Nephron (organoid): Measurements from ENCODE around the gene TRAF7.
A peak's percentile ranks its signal among the peaks of the same experiment; 100 is the strongest.

Experiments used
- H3K27ac Mint-ChIP-seq, 3 experiments: 2 replicates each; pipeline ENCODE4 v1.8.0; 2020; ENCODE audit warnings: mixed read lengths in 3 of 3, mild to moderate bottlenecking in 2 of 3, moderate library complexity in 1 of 3
- H3K27me3 Mint-ChIP-seq: 2 replicates; pipeline ENCODE4 v1.8.0; 2021; ENCODE audit warnings: low read depth, mild to moderate bottlenecking, moderate library complexity, mixed read lengths
- H3K36me3 Mint-ChIP-seq: 2 replicates; pipeline ENCODE4 v1.8.0; 2020; ENCODE audit warnings: low read depth, mixed read lengths
- H3K4me1 Mint-ChIP-seq: 2 replicates; pipeline ENCODE4 v1.8.0; 2020; ENCODE audit warnings: mixed read lengths
- H3K4me3 Mint-ChIP-seq, 3 experiments: 2 replicates each; pipeline ENCODE4 v1.8.0; 2020; ENCODE audit warnings: mild to moderate bottlenecking in 3 of 3, mixed read lengths in 3 of 3, moderate library complexity in 2 of 3
- H3K9me3 Mint-ChIP-seq: 2 replicates; pipeline ENCODE4 v1.8.0; 2020; ENCODE audit warnings: mixed read lengths
- CTCF ChIP-seq, 3 experiments: fragments of 200-600 bp; sonication (generic); IDR thresholded peaks; one replicate each; pipeline ENCODE4 v1.5.0; 2021; ENCODE audit warnings: antibody characterized with exemption in 3 of 3; ENCODE audit not compliant: unreplicated experiment in 3 of 3

The TRAF7 gene

DNA sequence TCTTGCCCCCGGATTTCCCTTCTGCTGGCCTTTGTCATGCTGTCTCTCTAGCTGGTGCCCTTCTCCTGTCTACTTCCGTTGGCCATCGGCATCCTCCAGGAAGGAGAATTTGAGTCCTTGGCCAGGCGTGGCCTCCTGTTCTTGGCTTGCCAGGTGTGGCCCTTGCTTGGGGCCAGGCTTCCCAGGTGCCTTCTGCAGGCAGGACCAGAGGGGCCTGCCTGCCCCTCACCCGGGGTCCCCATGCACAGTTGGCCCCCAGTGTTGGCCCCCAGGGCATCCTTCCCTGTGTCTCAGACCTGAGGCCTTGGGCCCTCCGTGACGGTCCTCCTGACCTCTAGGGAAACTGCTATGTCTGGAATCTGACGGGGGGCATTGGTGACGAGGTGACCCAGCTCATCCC lies 52.3 kb downstream of the TRAF7 start:
- H3K9me3 Mint-ChIP-seq = no peaks in the 10 kb centered on the region
- H3K27ac Mint-ChIP-seq = peak overlapping the region; percentile 4 to 68 (median 30)

GRCh38 chr16:2208308-2208707 lies 52.7 kb downstream of the TRAF7 start:
- Mint-ChIP-seq H3K27me3 (peaks cover 3% of the 10 kb centered on the region), H3K36me3 (peaks cover 10% of the 10 kb centered on the region), H3K4me3 (no peak overlapping the region), H3K27ac (no peak overlapping the region), H3K4me1 (peaks cover 34% of the 10 kb centered on the region), H3K9me3 (no peaks in the 10 kb centered on the region)
- TF ChIP-seq CTCF (IDR thresholded peaks at IDR 0.05; ENCODE audit: unreplicated experiment in 3 of 3) = no peak

More for the DNA sequence above, 52.3 kb downstream of the TRAF7 start:
- peaks cover 10% of the 10 kb centered on the region for H3K36me3 Mint-ChIP-seq
- peaks cover 30% of the 10 kb centered on the region for H3K4me1 Mint-ChIP-seq
- peak overlapping the region; percentile 70 to 81 (median 78) for H3K4me3 Mint-ChIP-seq
- H3K27me3 Mint-ChIP-seq = peaks cover 4% of the 10 kb centered on the region
- no peak for TF ChIP-seq CTCF (IDR thresholded peaks at IDR 0.05; ENCODE audit: unreplicated experiment in 3 of 3)

DNA sequence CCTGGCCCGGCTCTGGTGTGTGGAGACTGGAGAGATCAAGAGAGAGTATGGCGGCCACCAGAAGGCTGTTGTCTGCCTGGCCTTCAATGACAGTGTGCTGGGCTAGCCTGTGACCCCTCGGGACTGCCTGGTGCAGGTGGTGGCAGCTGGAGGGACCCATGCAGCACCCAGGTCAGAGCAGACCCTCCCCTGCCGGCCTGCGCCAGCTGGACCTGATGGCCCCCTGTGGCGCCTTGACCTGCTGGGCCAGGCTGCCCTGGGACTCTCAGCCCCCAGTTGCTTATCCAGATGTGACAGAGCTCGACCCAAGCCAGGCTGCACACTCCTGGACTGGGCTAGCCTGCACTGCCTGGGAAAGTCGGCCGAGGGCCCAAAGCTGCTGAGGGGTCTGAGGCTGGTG lies 53.2 kb downstream of the TRAF7 start:
- H3K9me3 Mint-ChIP-seq = no peaks in the 10 kb centered on the region
- no peak for TF ChIP-seq CTCF (IDR thresholded peaks at IDR 0.05; ENCODE audit: unreplicated experiment in 3 of 3)
- no peak overlapping the region for H3K27ac Mint-ChIP-seq
- H3K4me3 Mint-ChIP-seq = no peak overlapping the region
- H3K4me1 Mint-ChIP-seq = peaks cover 38% of the 10 kb centered on the region
- H3K27me3 Mint-ChIP-seq = no peaks in the 10 kb centered on the region
- H3K36me3 Mint-ChIP-seq = peaks cover 10% of the 10 kb centered on the region

- no peak for TF ChIP-seq CTCF (IDR thresholded peaks at IDR 0.05; ENCODE audit: unreplicated experiment in 3 of 3)
- Mint-ChIP-seq H3K36me3 (peaks cover 10% of the 10 kb centered on the region), H3K9me3 (no peaks in the 10 kb centered on the region)
These were observed 53.9 kb downstream of the TRAF7 start for GRCh38 chr16:2209258-2210008.

DNA sequence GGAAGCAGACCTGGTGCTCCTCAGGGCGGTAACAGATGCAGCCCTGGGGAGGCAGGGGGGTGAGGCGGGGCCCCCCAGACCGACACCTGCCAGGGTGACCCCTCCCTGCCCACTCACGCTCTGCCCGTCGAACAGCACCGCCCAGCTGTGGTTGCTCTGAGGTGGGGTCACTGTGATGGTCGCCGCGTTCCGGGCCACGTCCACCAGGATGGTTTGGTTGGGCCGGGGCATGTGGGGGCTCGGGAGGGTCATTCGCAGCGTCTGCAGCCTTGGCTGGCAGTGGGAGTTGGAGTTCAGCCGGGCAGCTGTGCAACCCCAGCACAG lies 54.4 kb downstream of the TRAF7 start:
- H3K27ac Mint-ChIP-seq = no peak overlapping the region
- H3K36me3 Mint-ChIP-seq = peaks cover 10% of the 10 kb centered on the region
- TF ChIP-seq CTCF (IDR thresholded peaks at IDR 0.05; ENCODE audit: unreplicated experiment in 3 of 3) = no peak
- no peak overlapping the region for H3K4me3 Mint-ChIP-seq
- no peaks in the 10 kb centered on the region for H3K27me3 Mint-ChIP-seq
- no peaks in the 10 kb centered on the region for H3K9me3 Mint-ChIP-seq
- peaks cover 32% of the 10 kb centered on the region for H3K4me1 Mint-ChIP-seq

More at GRCh38 chr16:2209258-2210008, 53.9 kb downstream of the TRAF7 start:
- Mint-ChIP-seq H3K4me1 (peaks cover 36% of the 10 kb centered on the region), H3K27me3 (no peaks in the 10 kb centered on the region), H3K4me3 (no peak overlapping the region), H3K27ac (no peak overlapping the region)
